Uterus (tissue), 4 donors: ENCODE data around the gene PPM1A. TPM values are rescaled to one million over a fixed set of nuclear protein-coding genes. Genes with fewer than 3 reads are reported as not detected.

Experiments used
- DNase-seq, 2 donors: peaks; one replicate each; pipeline ENCODE4 v3.0.0-alpha.2; 2019 to 2020
- H3K27ac ChIP-seq, 2 donors: fragments of 200-600 bp; sonication (generic); 1 replicate in 1 of 2; 2 replicates in 1 of 2; pipeline ENCODE4 v1.5.1; 2016 to 2018
- H3K27me3 ChIP-seq, 2 donors: fragments of 200-600 bp; sonication (generic); one replicate each; pipeline ENCODE4 v1.5.1; 2018 to 2019; ENCODE audit warnings: control low read depth in 1 of 2
- H3K36me3 ChIP-seq, 2 donors: fragments of 200-600 bp; sonication (generic); one replicate each; pipeline ENCODE4 v1.5.1; 2019; ENCODE audit warnings: control low read depth in 1 of 2
- H3K4me1 ChIP-seq, 2 donors: fragments of 200-600 bp; sonication (generic); one replicate each; pipeline ENCODE4 v1.5.1; 2018 to 2019; ENCODE audit warnings: control low read depth in 1 of 2
- H3K4me3 ChIP-seq, 2 donors: fragments of 200-600 bp; sonication (generic); 1 replicate in 1 of 2; 2 replicates in 1 of 2; pipeline ENCODE4 v1.5.1; 2018 to 2019; ENCODE audit warnings: mild to moderate bottlenecking in 1 of 2
- H3K9me3 ChIP-seq, 2 donors: fragments of 200-600 bp; sonication (generic); one replicate each; pipeline ENCODE4 v1.5.1; 2019; ENCODE audit warnings: control low read depth in 1 of 2
- CTCF ChIP-seq, 4 experiments: fragments of 200-600 bp in 2 of 4; fragments of 450-650 bp in 2 of 4; sonication (generic) in 2 of 4; IDR thresholded peaks; one replicate each; pipeline ENCODE4 v1.5.1; 2016 to 2019; ENCODE audit warnings: antibody characterized with exemption in 4 of 4, mild to moderate bottlenecking in 2 of 4, moderate library complexity in 1 of 4
- POLR2A ChIP-seq, 2 donors: fragments of 450-650 bp; IDR thresholded peaks; one replicate each; pipeline ENCODE4 v1.6.1; 2016; ENCODE audit warnings: antibody characterized with exemption in 2 of 2, mild to moderate bottlenecking in 1 of 2, moderate library complexity in 1 of 2
- intact Hi-C: fragments of 100-400 bp; cut with DNase I; formaldehyde crosslinking; loops from one replicate; pipeline ENCODE4 v1.15.1; 2023; ENCODE audit warnings: low total_unique reads
- total RNA-seq, 4 donors: library from RNA; depleted of rRNA in 3 of 4; stranded (reverse); fragments of >200 nt in 3 of 4; gene quantifications; one replicate each; pipeline versions ENCODE4 v1.1.0 to v1.2.4, GENCODE V29; 2014 to 2023
- donor health status: DM: yes; HTN: yes; CAD: no.

PPM1A gene
- total RNA-seq, 4 donors from 2014 or later: 32.0 to 77.1 (median 52.8) TPM

GRCh38 chr14:60220084-60220483 lies 28.9 kb upstream of the PPM1A start:
- DNase-seq: no peak
- H3K9me3 ChIP-seq: no peaks in the 10 kb centered on the region
- intact Hi-C loops: no loop called here
- H3K4me1 ChIP-seq: peaks cover 0 to 4% of the 10 kb centered on the region in 2 donors
- no peaks in the 10 kb centered on the region for H3K36me3 ChIP-seq
- H3K4me3 ChIP-seq: no peak overlapping the region
- H3K27ac ChIP-seq: no peak overlapping the region
- no peaks in the 10 kb centered on the region for H3K27me3 ChIP-seq
- TF ChIP-seq CTCF (IDR thresholded peaks at IDR 0.05) (no peak), POLR2A (IDR thresholded peaks at IDR 0.05) (no peak)

DNA sequence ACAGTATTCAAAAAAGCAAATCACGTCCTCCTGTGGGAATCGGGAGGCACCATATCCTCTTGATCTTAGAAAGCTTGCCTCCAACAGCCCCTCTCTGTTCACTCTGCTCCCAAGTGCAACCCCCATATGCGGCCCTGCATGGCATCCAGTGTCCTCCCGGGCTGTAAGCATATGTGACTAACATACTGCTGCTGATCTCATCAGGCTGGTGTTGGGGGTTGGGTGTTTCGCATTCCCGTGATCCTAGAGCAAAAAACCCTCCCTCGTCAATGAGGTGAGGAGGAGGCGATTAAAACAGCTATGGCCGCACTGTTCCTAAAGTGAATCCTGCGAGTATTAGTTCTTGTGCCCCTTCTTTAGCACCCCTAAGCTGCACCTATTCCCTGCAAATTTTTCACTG lies 28.1 kb upstream of the PPM1A start:
- intact Hi-C loops: no loop called here
- peaks cover 0 to 4% of the 10 kb centered on the region in 2 donors for H3K4me1 ChIP-seq
- no peaks in the 10 kb centered on the region for H3K9me3 ChIP-seq
- no peak for DNase-seq
- H3K27me3 ChIP-seq: no peaks in the 10 kb centered on the region
- H3K4me3 ChIP-seq: no peak overlapping the region
- no peak overlapping the region for H3K27ac ChIP-seq
- H3K36me3 ChIP-seq: no peaks in the 10 kb centered on the region
- no peak for TF ChIP-seq POLR2A (IDR thresholded peaks at IDR 0.05)
- no peak for TF ChIP-seq CTCF (IDR thresholded peaks at IDR 0.05)

GRCh38 chr14:60221457-60221856 lies 27.6 kb upstream of the PPM1A start:
- no peak for DNase-seq
- TF ChIP-seq CTCF (IDR thresholded peaks at IDR 0.05): no peak
- no peak for TF ChIP-seq POLR2A (IDR thresholded peaks at IDR 0.05)
- Histone ChIP-seq H3K4me1 (no peaks in the 10 kb centered on the region), H3K27me3 (no peaks in the 10 kb centered on the region), H3K36me3 (no peaks in the 10 kb centered on the region), H3K27ac (no peak overlapping the region), H3K4me3 (no peak overlapping the region), H3K9me3 (no peaks in the 10 kb centered on the region)
- intact Hi-C loops: no loop called here

DNA sequence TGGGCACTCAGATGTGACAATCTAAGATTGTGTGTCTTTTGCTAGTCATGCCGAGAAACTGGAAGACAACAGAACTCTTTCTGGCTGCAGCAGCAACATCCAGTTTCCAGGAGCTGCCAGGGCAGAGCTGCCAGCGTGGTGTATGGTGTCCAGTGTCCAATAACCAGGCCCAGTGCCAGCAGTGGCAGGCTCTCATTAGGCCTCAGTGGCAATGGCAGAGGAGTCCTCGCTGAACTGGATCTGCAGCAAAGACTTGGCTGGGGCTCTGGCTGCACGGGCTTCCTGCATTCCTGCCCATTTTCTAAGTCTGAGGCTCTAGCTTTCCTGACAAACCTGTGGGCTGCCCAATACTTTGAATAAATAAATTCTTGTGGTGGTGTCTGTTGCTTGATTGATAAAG lies 26.2 kb upstream of the PPM1A start:
- Histone ChIP-seq H3K27ac (no peak overlapping the region), H3K4me1 (no peaks in the 10 kb centered on the region), H3K9me3 (no peaks in the 10 kb centered on the region), H3K4me3 (no peak overlapping the region), H3K27me3 (no peaks in the 10 kb centered on the region), H3K36me3 (no peaks in the 10 kb centered on the region)
- DNase-seq: no peak
- intact Hi-C loops: no loop called here
- no peak for TF ChIP-seq POLR2A (IDR thresholded peaks at IDR 0.05)
- TF ChIP-seq CTCF (IDR thresholded peaks at IDR 0.05): no peak

DNA sequence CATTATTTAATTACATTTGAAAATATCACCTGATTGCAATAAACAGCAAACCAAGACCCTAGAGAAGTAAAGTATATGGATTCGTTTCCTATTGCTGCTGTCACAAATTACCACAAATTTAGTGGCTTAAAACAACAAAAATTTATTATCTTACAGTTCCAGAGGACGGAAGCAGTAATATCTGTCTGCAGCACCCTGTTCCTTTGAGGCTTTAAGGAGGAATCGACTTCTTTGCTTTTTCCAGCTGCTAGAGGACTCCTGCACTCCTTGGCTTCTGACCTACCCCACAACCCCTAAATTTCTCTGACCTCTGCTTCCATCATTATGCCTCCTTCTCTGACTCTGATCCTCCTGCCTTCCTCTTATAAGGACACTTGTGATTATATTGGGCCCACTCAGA lies 23.8 kb upstream of the PPM1A start:
- intact Hi-C loops: no loop called here
- no peak for TF ChIP-seq POLR2A (IDR thresholded peaks at IDR 0.05)
- H3K27ac ChIP-seq: no peak overlapping the region
- no peak overlapping the region for H3K4me3 ChIP-seq
- H3K27me3 ChIP-seq: no peaks in the 10 kb centered on the region
- H3K36me3 ChIP-seq: no peaks in the 10 kb centered on the region
- H3K4me1 ChIP-seq: no peaks in the 10 kb centered on the region
- DNase-seq: no peak
- no peaks in the 10 kb centered on the region for H3K9me3 ChIP-seq

DNA sequence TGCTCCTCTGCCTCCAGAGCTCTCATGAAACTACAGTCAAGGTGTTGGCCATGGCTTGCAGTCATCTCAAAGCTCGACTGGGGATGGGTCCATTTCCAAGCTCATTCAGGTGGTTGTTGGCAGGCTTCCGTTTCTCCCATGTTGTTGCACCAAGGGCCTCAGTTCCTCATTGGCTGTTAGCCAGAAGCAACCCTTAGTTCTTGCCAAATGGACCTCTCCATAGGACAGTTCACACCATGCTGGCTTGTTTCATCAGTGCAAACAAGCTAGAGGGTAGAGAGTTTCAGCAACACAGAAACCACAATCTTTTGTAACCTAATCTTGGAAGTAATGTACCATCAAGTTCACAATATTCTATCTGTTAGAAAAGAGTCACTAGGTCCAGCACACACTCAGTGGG lies 22.7 kb upstream of the PPM1A start:
- H3K4me3 ChIP-seq: no peak overlapping the region
- intact Hi-C loops: no loop called here
- DNase-seq: no peak
- H3K9me3 ChIP-seq: no peaks in the 10 kb centered on the region
- H3K27ac ChIP-seq: no peak overlapping the region
- H3K4me1 ChIP-seq: no peaks in the 10 kb centered on the region
- no peaks in the 10 kb centered on the region for H3K27me3 ChIP-seq
- TF ChIP-seq CTCF (IDR thresholded peaks at IDR 0.05): no peak
- TF ChIP-seq POLR2A (IDR thresholded peaks at IDR 0.05): no peak
- H3K36me3 ChIP-seq: no peaks in the 10 kb centered on the region
